Anterior cingulate cortex (tissue), 58 donors: ENCODE measurements around the gene TUBGCP3.
"Not testable (repeated sequence)": the region's sequence is repeated elsewhere in the genome, so short reads cannot be mapped to it uniquely, and the experiment has no call there.

Experiments used
- DNase-seq, 58 donors: peaks; one replicate each; lab custom pipeline; 2025; lab: John Stamatoyannopoulos, UW

The TUBGCP3 gene

GRCh38 chr13:112488343-112489050, 99.5 kb downstream of the TUBGCP3 start:
- not testable (repeated sequence) for DNase-seq

GRCh38 chr13:112487127-112487517, 100.8 kb downstream of the TUBGCP3 start:
- DNase-seq = peak in 6 of 58 donors; percentile 1 to 36 (median 34)

- DNase-seq = peak in 7 of 58 donors; percentile 3 to 46 (median 26)
Measured at GRCh38 chr13:112486386-112487126, 101.4 kb downstream of the TUBGCP3 start.

GRCh38 chr13:112485814-112486213, 102.1 kb downstream of the TUBGCP3 start:
- not testable (repeated sequence) for DNase-seq

- no peak for DNase-seq
Measured at GRCh38 chr13:112483299-112483698, 104.7 kb downstream of the TUBGCP3 start.

- no peak for DNase-seq
Measured at GRCh38 chr13:112481458-112481857, 106.5 kb downstream of the TUBGCP3 start.

GRCh38 chr13:112479389-112479788, 108.6 kb downstream of the TUBGCP3 start:
- no peak for DNase-seq

GRCh38 chr13:112477070-112477619, 110.8 kb downstream of the TUBGCP3 start:
- no peak for DNase-seq

GRCh38 chr13:112475889-112476288, 112.1 kb downstream of the TUBGCP3 start:
- DNase-seq = no peak

- DNase-seq = no peak
Measured at GRCh38 chr13:112474869-112475268, 113.1 kb downstream of the TUBGCP3 start.

GRCh38 chr13:112473818-112474217, 114.1 kb downstream of the TUBGCP3 start:
- no peak for DNase-seq

- DNase-seq = no peak
Measured at GRCh38 chr13:112469071-112469745, 118.7 kb downstream of the TUBGCP3 start.

- no peak for DNase-seq
Measured at GRCh38 chr13:112468069-112468468, 119.9 kb downstream of the TUBGCP3 start.

GRCh38 chr13:112467236-112467635, 120.7 kb downstream of the TUBGCP3 start:
- no peak for DNase-seq

- DNase-seq = no peak
Measured at GRCh38 chr13:112466132-112467058, 121.6 kb downstream of the TUBGCP3 start.

- DNase-seq = no peak
Measured at GRCh38 chr13:112465251-112466131, 122.5 kb downstream of the TUBGCP3 start.

GRCh38 chr13:112464720-112465119, 123.2 kb downstream of the TUBGCP3 start:
- no peak for DNase-seq

GRCh38 chr13:112462408-112462807, 125.5 kb downstream of the TUBGCP3 start:
- DNase-seq = no peak

- DNase-seq = no peak
Measured at GRCh38 chr13:112457485-112457884, 130.5 kb downstream of the TUBGCP3 start.
